RWPE2 (cell line): ENCODE results near the gene TRIP12.

Source experiments
- ATAC-seq: fragments of 200-7000 bp; cut with Tn5 transposase; 3 replicates; pipeline ENCODE4 v1.9.1; 2021; ENCODE audit warnings: low read depth
- DNase-seq: peaks from one replicate; pipeline ENCODE4 v3.0.0-alpha.2; 2020; ENCODE audit warnings: low spot score
- H3K27ac ChIP-seq: fragments of 450-650 bp; 2 replicates; pipeline ENCODE4 v1.5.1; 2017; ENCODE audit warnings: mild to moderate bottlenecking; ENCODE audit not compliant: poor library complexity, severe bottlenecking
- H3K27me3 ChIP-seq: fragments of 250-450 bp; sonication (Bioruptor Pico); 2 replicates; pipeline ENCODE4 v1.5.1; 2021; ENCODE audit warnings: mild to moderate bottlenecking, moderate library complexity; ENCODE audit not compliant: insufficient read depth, poor library complexity, severe bottlenecking
- H3K36me3 ChIP-seq: fragments of 250-450 bp; sonication (Bioruptor Pico); 2 replicates; pipeline ENCODE4 v1.5.1; 2020; ENCODE audit warnings: low read depth, mild to moderate bottlenecking, moderate library complexity
- H3K4me1 ChIP-seq: fragments of 250-450 bp; sonication (Bioruptor Pico); 2 replicates; pipeline ENCODE4 v1.5.1; 2021; ENCODE audit warnings: mild to moderate bottlenecking, moderate library complexity; ENCODE audit not compliant: insufficient read depth, poor library complexity, severe bottlenecking
- H3K4me3 ChIP-seq: fragments of 250-450 bp; sonication (Bioruptor Pico); 2 replicates; pipeline ENCODE4 v1.5.1; 2021; ENCODE audit warnings: mild to moderate bottlenecking, moderate library complexity; ENCODE audit not compliant: severe bottlenecking
- H3K9me3 ChIP-seq: fragments of 250-450 bp; sonication (Bioruptor Pico); 2 replicates; pipeline ENCODE4 v1.5.1; 2021; ENCODE audit warnings: mild to moderate bottlenecking, moderate library complexity; ENCODE audit not compliant: severe bottlenecking
- TF ChIP-seq, protein P1 (sequence below): fragments of 450-650 bp; IDR thresholded peaks from one replicate; pipeline ENCODE4 v1.5.1; 2017; ENCODE audit warnings: mild to moderate bottlenecking, moderate library complexity; ENCODE audit not compliant: poor library complexity, severe bottlenecking

The TRIP12 gene

DNA sequence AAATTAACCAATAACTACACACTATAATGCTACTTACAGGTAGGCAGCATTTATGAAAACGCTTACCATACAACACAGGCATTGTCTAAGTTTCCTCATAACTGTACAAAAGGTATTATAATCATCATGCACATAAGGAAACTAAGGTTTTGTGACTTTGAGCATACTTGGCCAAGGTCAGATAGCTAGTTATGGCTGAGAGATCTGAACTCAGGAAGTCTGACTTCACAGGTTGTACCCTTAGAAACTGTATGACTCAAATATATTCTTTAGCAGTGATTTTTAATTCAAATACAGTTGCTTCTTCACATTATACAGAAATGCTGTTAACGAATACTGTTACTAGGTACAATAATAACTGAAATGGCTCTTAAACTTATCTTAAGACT is 89.3 kb downstream of the TRIP12 start:
- Histone ChIP-seq H3K4me1 (no peaks in the 10 kb centered on the region), H3K36me3 (peaks cover 63% of the 10 kb centered on the region), H3K9me3 (no peaks in the 10 kb centered on the region), H3K27ac (no peak overlapping the region), H3K27me3 (no peaks in the 10 kb centered on the region), H3K4me3 (no peak overlapping the region)
- DNase-seq (no peak), ATAC-seq (no peak)
- TF ChIP-seq, protein P1, sequence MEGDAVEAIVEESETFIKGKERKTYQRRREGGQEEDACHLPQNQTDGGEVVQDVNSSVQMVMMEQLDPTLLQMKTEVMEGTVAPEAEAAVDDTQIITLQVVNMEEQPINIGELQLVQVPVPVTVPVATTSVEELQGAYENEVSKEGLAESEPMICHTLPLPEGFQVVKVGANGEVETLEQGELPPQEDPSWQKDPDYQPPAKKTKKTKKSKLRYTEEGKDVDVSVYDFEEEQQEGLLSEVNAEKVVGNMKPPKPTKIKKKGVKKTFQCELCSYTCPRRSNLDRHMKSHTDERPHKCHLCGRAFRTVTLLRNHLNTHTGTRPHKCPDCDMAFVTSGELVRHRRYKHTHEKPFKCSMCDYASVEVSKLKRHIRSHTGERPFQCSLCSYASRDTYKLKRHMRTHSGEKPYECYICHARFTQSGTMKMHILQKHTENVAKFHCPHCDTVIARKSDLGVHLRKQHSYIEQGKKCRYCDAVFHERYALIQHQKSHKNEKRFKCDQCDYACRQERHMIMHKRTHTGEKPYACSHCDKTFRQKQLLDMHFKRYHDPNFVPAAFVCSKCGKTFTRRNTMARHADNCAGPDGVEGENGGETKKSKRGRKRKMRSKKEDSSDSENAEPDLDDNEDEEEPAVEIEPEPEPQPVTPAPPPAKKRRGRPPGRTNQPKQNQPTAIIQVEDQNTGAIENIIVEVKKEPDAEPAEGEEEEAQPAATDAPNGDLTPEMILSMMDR = no peak

DNA sequence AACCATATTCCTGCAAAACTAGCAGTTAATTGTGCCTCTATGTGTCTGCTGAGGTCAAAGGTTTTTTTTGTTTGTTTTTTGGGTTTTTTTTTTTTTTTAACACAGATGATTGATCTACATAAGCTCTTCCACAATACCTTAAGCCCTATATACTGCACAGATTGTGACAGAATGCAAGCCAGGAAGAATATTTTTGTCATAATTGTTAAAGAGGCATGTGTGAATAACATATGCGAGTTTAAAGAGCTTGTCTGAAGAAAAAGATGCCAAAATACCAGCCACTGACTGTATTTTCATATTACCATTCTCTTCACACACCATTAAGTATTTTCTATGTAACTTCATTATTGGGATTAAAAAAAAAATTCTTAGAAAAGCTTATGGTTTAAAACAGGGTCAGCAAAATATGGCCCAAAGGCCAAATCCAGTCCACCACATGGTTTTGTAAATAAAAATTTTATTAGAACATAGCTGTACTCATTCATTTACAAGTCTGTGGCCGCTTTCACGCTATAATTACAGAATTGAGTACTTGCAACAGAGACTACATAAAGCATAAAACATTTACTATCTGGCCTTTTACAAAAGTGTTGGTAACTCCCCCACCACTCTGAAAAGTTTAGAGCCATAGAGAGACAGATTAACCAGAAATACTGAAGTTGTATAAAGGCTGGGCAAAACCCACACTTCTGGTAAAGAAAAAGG is 89.9 kb downstream of the TRIP12 start:
- H3K27ac ChIP-seq = no peak overlapping the region
- TF ChIP-seq, protein P1 = no peak
- H3K27me3 ChIP-seq = no peaks in the 10 kb centered on the region
- no peak for ATAC-seq
- H3K36me3 ChIP-seq = peaks cover 63% of the 10 kb centered on the region
- no peak overlapping the region for H3K4me3 ChIP-seq
- H3K4me1 ChIP-seq = no peaks in the 10 kb centered on the region
- H3K9me3 ChIP-seq = no peaks in the 10 kb centered on the region
- DNase-seq = no peak

- ATAC-seq = no peak
- H3K27me3 ChIP-seq = no peaks in the 10 kb centered on the region
Observed at GRCh38 chr2:229825476-229825875, 96.3 kb downstream of the TRIP12 start.

GRCh38 chr2:229821316-229821715 is 100.5 kb downstream of the TRIP12 start:
- H3K27me3 ChIP-seq = no peaks in the 10 kb centered on the region
- TF ChIP-seq, protein P1 = no peak
- peaks cover 57% of the 10 kb centered on the region for H3K36me3 ChIP-seq
- H3K9me3 ChIP-seq = no peaks in the 10 kb centered on the region
- H3K4me3 ChIP-seq = no peak overlapping the region
- H3K4me1 ChIP-seq = no peaks in the 10 kb centered on the region
- ATAC-seq = no peak
- no peak for DNase-seq
- H3K27ac ChIP-seq = no peak overlapping the region

More at GRCh38 chr2:229825476-229825875, 96.3 kb downstream of the TRIP12 start:
- Histone ChIP-seq H3K36me3 (peaks cover 68% of the 10 kb centered on the region), H3K9me3 (no peaks in the 10 kb centered on the region), H3K4me1 (no peaks in the 10 kb centered on the region), H3K27ac (no peak overlapping the region), H3K4me3 (no peak overlapping the region)
- DNase-seq = no peak
- TF ChIP-seq, protein P1 = no peak

DNA sequence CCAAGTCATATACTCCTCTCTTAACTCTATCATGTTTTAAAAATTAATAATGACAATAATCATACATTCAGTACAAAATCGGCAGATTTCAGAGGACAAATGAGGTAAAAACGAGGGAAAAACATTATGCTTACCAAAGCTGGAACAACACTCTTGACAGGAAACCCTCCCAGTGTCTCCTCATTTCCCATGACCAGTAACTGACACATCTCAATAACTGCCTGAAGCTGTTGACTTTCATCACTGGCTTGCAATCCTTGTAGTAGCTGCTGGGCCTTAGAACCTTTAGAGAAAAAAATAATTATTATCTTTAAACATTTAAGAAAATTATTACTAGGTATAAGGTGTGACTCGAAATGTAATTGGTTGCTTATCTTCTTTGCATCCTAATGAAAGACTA is 103.6 kb downstream of the TRIP12 start:
- TF ChIP-seq, protein P1 = no peak
- Histone ChIP-seq H3K4me1 (no peaks in the 10 kb centered on the region), H3K27ac (no peak overlapping the region), H3K27me3 (no peaks in the 10 kb centered on the region), H3K4me3 (no peak overlapping the region), H3K9me3 (no peaks in the 10 kb centered on the region), H3K36me3 (peaks cover 67% of the 10 kb centered on the region)
- no peak for ATAC-seq
- DNase-seq = no peak
